OCI-M2 (cell line): ENCODE measurements around the gene KRTAP12-3.
"Not testable (repeated sequence)": the region's sequence is repeated elsewhere in the genome, so short reads cannot be mapped to it uniquely, and the experiment has no call there.

Experiments
- DNase-seq: peaks from one replicate; lab custom pipeline; 2025; ENCODE audit not compliant: unreplicated experiment; lab: John Stamatoyannopoulos, UW

KRTAP12-3 gene

DNA sequence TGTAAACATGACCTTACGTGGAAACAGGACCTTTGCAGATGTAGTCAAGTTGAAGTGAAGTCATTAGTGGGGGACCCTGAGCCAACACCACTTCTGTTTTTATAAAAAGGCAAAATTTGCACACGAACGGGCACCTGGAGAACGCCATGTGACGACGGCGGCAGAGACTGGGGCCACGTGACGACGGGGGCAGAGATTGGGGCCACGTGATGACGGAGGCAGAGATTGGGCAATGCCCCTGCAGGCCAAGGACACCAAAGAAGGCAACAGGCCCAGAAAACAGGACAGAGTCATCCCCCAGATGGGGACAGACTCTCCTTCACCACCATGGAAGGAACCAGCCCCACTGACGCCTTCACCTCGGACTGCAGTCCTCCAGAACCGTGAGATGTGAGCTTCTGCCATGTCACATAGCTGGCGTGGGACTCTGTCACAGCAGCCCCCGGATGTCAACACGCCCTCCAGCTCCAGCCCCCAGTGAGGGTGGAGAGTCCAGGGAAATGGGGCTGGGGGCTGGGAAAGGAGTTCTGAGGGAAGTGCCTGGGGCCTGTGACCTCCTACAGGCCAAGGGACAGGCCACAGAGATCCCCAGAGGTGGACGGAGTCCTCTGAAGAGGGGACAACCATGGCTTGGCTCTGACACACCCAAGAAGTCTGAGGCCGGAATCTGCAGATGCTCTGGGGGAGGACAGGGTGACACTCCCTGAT is 7.3 kb upstream of the KRTAP12-3 start:
- DNase-seq = no peak

- DNase-seq = no peak
Observed at GRCh38 chr21:44650973-44651675, 6.6 kb upstream of the KRTAP12-3 start.

DNA sequence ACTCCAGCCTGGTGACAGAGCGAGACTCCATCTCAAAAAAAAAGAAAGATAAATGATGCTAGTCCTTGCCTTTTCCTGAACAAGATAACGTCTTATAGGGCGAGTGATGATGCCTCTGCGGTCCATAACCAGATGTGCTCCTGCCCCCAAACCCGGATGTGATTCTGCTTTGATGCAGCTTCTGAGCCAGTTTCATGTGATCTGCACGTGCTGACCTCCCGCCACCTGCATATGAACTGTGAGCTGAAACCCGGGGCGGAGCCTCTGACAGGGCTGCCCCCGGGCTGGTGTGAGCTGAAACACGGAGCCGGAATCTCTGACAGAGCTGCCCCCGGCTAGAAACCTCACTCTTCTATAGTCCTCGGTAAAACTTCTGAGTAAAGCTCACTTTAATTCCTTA is 4.6 kb upstream of the KRTAP12-3 start:
- no peak for DNase-seq

DNA sequence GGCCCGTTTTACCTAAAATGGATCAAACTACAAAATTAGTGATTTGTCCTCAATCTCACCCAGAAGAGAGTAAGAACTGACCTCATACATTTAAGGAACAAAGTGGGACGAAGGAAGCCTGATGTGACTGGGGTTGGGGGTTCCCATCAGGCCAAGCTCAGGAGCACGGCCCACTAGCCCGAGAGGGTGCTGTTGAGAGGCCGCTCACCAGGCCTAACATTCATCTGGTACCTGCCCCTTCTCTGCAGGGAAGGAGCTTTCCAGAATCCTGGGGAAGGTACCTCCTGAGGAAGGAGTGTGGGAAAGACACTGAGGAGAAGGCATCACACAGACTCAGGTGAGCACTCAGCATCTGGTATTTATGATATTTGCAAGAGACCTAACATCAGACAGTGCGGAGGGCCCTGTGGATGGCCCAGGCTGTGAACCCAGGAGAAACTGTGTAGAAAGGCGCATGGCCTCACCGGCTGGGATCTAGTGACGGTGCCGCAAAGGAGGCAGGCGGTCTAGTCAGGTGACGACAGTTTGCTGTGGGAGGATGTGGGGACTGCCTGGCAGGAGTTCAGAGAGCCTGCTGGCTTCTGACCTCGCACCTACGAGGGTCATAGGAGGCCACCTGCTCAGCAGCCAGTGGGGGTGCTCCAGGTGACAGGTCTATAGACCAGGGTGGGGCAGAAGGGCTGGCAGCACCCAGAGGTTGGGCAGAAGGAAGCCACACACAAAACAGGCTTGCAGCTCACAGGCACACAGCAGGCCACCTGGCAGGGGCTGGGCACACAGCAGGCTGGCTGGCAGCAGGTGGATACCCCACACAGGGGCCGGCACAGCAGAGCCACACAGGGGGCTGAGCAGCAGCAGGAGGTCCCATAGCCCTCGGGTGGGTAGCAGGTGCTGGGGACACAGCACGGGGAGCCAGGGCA is 3.8 kb upstream of the KRTAP12-3 start:
- DNase-seq = no peak

DNA sequence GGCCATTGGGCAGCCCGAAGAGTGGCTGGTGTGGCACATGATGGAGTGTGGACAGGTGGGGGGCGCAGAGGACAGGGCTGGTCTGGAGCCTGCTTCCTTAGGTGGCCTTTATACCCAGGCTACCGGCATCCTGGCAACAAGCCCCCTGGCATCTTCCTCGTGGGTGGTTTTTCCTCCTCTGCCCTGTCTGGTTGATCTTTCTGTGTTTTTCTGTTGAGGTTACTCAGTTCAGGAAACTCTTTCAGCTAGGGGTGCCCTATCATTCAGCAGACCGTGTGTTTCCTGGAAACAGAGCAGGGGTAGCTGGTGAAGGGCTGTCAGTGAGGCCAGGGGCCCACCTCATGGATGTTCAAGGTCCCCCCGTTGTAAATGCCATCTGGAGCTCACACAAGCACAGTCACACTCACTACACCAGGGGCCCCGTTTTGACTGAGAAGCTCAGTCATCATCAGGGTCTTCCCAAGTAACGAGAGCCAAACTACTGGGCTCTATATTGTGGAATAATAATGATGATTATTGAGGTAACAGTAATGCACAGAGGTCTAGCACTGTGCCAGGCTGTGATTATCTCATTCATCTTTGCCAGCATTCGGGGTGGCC is 3.1 kb upstream of the KRTAP12-3 start, which contains the start of gene KRTAP12-4:
Gene KRTAP12-4, minus strand, starts transcription at position 84 of the 600 bp plus-strand sequence. Its CDS starts 45 bp downstream, at position 39.
- no peak for DNase-seq

DNA sequence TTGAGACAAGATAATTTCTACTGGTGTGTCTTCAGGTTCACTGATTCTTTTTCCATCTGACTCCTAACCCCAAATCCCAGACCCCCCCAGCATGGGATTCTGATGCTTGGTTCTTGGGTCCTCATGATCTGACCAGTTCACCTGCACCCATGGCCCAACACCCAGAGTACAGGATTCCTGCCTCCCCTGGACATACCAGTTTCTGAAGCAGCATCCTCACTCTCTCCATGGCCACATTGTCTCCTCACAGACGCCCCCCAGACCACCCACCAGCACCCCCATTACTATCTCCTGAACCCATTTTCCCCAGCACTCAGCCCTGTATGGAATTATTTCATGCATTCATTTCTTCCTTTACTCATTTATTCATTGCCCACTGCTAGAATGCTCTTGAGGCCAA is 864 bp upstream of the KRTAP12-3 start:
- no peak for DNase-seq

- no peak for DNase-seq
Observed at GRCh38 chr21:44658541-44658910, 794 bp downstream of the KRTAP12-3 start.

GRCh38 chr21:44658913-44659595 is 1.3 kb downstream of the KRTAP12-3 start:
- DNase-seq = no peak

DNA sequence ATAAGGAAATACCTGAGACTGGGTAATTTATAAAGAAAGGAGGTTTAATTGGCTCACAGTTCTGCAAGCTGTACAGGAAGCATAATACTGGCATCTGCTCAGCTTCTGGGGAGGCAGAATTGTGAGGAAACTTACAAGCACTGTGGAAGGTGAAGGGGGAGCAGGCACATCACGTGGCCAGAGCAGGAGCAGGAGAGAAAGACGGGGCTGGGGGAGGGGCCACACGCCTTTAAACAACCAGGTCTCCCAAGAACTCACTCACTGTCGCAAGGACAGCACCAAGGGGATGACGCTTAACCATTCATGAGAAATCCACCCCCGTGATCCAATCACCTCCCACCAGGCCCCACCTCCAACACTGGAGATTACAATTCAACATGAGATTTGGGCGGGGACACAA is 3.8 kb downstream of the KRTAP12-3 start:
- not testable (repeated sequence) for DNase-seq

DNA sequence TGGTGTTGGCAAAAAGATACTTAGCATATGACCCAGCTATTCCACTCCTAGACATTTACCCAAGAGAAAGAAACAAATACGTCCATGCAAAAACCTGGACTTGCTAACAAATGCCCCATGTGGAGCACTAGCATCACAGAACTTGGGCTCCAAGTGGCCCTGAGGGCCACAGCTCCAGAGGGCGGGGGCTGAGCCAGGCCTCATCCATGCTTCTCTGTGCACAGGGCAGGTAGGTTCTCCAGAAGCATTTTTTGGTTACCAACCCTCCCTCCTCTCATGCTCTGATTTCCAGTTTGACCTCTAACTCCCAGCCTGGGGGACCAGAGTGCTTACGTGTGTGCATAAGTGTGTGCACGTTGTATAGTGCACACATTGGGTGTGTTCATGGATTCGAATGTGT is 7.0 kb downstream of the KRTAP12-3 start:
- no peak for DNase-seq

DNA sequence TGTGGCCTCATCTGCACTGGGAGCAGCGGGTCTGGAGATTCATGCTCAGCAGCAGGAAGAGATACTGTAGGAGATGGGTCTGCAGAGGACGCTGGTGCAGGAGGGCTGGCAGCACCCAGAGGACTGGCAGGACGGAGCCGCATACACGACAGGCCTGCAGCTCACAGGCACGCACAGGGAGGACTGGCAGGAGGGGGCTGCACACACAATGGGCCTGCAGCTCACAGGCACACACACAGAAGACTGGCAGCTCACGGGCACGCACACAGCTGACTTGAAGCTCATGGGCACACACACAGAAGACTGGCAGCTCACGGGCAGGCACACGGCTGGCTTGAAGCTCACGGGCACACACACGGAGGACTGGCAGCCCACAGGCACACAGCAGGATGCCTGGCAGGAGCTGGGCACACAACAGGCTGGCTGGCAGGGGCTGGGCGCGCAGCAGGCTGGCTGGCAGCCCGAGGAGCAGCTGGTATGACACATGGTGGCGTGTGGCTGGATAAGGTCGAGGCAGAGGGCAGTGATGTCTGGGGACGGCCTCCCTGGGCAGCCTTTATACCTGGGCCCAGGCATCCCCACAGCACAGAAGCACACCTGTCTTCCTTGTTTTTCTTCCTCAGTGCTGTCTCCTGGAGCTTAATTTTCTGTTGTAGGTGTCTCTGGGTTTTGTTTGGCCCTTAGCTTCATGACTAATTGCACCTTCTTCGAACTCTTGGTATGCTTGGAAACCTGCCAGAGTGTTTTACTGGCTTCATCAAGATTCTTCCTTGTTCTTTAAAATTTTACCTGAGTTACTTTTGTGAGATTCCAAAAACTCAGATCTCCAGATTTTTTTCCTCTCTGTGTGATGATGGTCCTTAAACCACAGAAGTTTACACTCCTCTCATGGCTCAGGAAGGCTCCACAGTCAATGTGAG is 8.9 kb downstream of the KRTAP12-3 start, which contains the start of gene KRTAP12-2:
Gene KRTAP12-2, minus strand, starts transcription at position 527 of the 920 bp plus-strand sequence. Its CDS starts 41 bp downstream, at position 486.
- no peak for DNase-seq

DNA sequence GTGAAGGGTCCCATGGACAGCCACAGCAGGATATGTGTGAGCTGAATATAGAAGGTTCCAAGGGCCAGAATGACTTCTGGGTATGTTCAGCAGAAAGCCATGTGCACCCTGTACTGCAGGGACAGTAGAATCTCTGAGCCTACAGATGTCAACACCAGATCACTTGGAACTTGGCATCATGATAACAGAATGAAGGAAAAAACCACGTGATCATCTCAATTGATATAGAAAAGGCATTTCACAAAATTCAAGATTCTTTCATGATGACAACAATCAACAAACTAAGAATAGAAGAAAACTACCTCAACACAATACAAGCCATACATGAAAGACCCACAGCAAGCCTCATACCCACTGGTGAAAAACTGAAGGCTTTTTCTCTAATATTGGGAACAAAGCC is 9.9 kb downstream of the KRTAP12-3 start:
- no peak for DNase-seq

DNA sequence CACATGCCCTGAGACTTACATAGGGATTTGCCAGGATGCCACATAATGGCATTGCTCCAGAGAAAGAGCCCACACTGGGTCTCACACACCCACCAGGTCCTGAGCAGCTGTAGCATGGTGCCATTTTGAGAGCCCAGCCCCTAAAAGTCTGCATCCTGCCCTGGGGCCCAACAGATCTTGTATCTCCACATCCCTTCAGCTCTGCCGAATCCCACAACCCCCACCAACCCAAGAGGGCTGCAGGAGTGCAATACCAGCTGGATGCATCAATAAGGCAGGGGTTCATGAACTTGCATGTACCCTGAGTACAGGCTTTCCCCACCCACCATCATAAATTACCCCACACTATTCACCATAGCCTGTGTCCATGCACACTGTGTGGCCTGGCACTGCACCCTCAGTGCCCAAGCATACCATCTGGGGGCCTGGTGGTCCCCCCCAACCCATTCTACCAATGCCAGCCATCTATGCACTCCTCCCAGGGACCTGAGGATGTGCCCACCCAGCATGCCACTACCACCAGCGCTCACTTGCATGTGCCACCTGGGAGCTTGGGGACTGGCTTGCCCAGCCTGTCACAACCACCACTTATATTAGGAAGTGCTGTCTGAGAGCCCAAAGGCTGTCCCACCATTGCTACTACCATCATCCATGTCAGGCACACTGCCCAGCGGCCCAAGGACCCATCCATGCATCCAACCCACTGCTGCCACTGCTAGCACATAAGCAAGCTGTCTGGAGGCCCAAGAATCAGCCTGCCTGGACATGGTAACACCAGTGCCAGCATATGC is 13.1 kb downstream of the KRTAP12-3 start:
- no peak for DNase-seq

DNA sequence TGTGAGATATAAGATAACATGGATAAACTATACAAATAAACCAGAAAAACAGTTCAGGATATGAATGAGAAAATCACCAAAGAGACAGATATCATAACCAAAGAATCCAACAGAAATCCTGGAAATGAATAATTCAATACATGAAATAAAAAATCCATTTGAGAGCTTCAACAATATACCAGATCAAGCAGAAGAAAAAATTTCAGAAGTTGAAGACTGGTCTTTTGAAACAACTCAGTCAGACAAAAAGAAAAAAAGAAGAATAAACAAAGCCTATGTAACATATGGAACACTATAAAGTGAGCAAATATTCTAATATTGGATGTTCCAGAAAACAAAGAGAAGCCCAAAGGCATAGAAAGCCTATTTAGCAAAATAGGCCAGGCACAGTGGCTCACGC is 14.2 kb downstream of the KRTAP12-3 start:
- DNase-seq = no peak

DNA sequence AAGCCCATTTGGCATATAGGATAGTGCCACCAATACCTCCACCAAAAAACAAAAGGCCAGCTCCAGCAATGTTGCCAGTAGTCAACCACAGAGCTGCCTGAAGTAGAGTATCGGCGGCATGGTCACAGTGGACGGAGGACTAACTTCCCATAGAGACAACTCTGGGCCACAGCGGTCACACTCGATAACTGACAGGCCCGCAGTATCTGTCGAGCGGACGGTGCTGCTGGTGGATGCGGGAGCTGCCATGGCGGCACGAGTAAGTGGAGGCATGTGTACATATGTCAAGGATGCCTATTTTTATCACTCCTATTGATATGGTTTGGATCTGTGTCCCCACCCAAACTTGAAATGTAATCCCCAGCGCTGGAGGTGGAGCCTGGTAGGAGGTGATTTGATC is 20.1 kb downstream of the KRTAP12-3 start:
- no peak for DNase-seq

DNA sequence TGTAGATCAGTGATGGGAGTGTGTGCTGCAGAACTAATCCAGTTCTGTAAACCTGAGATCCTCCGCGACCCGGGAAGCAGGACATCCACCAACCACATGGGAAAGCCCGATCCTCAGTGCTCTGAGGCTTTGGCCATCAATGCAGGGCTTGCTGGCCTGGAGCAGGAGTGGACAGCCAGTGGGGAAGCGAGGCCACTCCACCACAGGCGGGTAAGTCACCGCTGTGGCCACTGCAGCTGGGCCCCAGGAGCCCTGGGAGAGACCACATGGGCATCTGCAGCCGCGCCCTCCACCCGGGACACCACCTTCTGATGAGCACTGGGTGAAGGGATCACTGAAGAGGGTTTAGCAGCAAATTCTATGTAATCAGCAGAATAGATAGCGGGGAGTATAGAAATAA is 23.4 kb downstream of the KRTAP12-3 start:
- no peak for DNase-seq

GRCh38 chr21:44681861-44682579 is 24.3 kb downstream of the KRTAP12-3 start, which contains the start of gene KRTAP12-1:
KRTAP12-1 (minus strand) TSS chr21:44682163; CDS start chr21:44682123, 40 bp downstream.
- no peak for DNase-seq
